Stimulated activated CD8-positive, alpha-beta memory T cell treated with anti-CD3 and anti-CD28 coated beads, Interleukin-7, amount 100 ng/mL, for 4 hours (primary cell): ENCODE measurements around the gene PI4K2B.
"Not testable (repeated sequence)": the region's sequence is repeated elsewhere in the genome, so short reads cannot be mapped to it uniquely, and the experiment has no call there.

Experiments
- DNase-seq, 2 donors: peaks; one replicate each; pipeline ENCODE4 v3.0.0-alpha.2; 2020; ENCODE audit warnings: low read depth in 2 of 2

Gene PI4K2B

DNA sequence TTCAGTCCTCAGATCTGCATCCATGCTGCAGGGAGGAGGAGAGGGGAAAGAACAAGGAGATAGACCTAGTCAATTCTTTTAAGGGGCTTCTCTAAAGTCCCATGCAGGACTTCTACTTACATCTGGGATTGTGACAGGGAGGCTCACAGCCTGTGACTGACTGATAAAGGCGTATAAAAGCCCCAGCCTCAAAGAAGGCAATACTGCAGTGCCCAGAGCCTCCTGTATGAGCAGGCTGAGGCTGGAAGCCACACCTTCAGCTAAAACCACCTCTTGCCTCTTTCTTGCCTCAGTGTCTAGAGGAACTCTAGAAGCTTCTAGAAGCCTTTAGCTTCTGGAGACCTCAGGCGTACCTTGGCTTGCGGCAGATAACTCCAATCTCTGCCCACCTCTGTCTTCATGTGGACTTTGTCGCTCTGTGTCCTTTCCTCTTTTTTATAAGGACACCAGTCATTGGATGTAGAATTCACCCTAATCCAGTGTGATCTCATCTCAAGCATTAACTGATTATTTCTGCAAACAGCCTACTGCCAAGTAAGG, 72.8 kb downstream of the PI4K2B start:
- no peak for DNase-seq

DNA sequence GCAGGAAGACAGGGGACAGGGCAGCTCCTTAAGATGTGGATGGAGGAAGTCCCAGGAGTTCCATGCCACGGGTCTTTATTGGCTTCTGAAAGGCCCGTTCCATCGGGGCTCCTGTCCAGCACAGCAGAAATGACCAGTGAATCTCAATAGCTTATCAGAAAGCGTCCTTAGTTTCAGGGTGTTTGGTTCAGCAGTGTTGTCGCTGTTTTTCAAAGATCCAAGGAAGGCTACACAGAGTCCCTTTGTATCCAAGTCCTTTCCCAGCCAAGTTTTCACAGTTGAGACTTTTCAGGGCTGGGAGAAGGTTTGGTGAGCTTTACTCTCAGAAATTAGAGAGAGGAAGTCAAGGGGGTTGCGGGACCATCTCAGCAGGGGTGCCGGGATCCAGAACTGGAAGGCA, 73.8 kb downstream of the PI4K2B start:
- no peak for DNase-seq

DNA sequence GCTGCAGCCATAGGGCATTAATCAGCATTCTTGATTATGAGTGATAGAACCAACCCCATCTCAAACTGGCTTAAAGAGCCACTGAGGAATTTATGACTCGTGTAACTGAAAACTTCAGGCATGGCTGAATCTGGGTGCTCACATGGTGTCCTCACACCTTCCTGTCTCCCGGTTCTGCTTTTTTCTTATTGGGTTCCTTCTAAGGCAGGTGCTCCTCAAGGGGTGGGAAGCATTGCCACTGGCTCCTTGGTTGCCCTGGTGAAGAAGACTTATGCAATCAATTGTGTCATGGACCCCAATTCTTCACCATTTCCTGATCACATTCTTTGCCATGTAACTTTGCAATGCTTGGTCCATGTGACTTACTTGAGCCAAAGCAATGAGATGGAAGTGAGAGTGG, 74.5 kb downstream of the PI4K2B start:
- DNase-seq: no peak

DNA sequence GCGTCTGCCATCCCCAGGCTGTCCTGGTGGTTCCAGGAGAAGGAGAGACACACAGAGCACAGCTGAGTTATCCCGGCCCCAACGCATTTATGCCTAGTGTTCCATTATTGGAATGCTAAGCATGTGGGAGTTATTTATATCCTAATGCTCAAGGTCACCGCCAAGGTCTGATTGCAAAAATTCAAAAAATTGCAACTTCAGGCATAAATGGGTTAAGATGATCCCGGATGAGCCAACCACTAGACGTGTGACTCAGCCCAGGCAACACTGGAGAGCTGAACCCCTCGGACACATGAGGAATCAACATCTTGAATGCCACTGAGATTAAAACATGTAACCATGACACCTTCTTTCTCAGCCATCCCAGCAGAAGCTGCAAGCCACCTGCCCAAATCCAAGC, 74.9 kb downstream of the PI4K2B start:
- DNase-seq: no peak

DNA sequence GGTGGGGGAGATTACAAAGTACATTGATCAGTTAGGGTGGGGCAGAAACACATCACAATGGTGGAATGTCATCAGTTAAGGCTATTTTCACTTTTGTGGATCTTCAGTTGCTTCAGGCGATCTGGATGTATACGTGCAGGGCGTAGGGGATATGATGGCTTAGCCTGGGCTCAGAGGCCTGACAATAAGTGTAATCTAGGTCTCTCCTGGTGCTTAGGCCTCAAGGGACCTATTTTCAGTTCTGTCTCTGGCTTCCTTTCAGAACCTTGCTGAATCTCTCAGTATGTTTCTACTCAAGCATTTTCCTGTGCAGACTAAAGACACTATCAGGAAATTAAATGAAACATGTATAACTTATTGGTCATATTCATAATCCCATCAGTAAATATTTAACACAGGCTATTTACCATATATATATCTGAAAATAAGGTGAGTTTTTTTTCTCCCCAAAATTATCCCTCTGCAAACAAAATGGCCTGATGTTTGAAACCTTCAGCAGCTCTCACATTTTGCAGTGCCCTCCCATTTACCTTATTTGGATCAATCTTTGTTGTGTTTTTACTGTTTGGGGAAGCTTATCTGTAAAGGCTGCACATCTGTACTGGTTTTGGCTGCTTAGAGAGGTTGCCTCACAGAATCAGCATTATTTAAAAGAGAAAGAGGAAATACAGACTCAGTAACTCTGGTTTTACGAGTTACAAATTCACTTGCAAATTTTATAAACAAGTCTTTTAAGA, 76.4 kb downstream of the PI4K2B start:
- DNase-seq: no peak

DNA sequence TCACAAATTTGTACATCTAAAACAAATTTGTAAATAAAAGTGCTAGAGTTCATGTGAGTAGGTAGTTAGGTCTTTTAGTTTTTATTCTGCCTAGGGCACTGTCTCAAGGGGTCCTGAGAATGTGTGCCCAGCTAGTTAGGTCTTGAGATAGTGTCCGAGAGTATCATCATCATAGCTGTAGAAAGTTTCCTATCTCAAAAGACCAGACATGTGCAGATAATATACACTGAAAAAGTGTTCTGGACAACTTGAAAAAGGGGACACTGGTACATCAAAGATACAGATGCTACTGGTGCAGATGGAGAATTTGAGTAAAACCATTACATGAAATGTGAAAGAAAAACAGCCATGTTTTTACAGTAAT, 77.0 kb downstream of the PI4K2B start:
- no peak for DNase-seq

DNA sequence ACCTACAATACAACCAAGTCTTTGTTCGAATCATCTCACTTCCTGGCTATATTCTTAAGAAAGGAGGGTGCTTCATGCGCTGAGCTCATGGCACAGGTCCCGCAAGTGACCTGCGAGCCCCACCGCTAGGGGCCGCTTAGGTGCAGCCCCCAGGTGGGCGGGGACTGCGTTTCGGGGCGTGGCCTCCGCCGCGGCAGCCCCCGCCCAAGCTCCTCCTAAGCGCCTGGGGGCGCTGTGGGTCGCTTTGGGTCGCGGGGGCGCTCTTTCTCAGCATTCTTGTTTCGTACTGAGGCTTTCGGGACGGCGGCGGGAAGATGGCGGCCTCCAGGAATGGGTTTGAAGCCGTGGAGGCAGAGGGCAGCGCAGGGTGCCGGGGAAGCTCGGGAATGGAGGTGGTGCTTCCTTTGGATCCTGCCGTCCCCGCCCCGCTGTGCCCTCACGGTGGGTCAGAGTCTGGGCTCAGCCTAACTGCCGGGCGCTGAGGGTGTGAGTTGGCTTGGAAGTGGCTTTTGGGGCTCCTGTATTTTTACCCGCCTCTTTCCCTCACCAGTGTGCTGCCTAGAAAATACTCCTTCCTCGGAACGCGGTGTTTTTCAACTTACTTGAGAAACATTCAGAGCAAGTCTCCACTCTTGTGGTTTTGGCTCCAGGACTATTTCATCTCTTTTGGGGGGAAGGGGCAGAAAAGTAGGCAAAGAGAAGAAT, 78.8 kb downstream of the PI4K2B start, which contains the start of gene ZCCHC4:
Gene ZCCHC4, plus strand, starts transcription at position 279 of the 705 bp plus-strand sequence. Its CDS starts 36 bp downstream, at position 315.
- DNase-seq: peak; percentile 83 to 85

DNA sequence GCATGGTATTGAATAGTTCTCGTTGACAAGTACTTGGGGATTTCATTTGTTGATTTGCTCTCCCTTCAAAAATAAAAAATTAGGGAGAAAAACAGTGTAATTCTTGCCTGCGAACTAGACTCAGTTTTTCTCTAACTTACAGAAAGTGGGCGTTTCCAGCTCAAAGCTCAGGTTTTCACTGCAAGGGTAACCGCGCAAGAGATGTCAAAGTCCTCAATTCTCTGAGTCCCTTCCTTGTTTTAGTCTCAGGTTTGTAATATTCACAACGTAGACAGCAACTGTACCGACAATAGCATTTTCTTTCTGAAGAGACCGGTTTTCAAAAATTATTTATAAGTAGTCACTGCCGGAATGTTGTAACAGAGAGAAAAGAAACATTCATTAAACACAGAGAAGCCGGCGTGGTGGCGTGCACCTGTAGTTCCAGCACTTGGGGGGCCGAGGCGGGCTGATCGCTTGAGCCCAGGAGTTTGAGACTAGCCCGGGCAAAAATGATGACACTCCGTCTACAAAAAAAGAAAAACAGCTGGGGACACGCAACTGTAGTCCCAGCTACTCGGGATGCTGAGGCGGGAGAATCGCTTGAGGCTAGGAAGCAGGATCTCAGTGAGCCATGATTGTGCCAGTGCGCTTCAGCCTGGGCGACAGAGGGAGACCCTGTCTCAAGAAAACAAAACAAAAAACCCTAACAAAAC, 79.5 kb downstream of the PI4K2B start:
- no peak for DNase-seq

DNA sequence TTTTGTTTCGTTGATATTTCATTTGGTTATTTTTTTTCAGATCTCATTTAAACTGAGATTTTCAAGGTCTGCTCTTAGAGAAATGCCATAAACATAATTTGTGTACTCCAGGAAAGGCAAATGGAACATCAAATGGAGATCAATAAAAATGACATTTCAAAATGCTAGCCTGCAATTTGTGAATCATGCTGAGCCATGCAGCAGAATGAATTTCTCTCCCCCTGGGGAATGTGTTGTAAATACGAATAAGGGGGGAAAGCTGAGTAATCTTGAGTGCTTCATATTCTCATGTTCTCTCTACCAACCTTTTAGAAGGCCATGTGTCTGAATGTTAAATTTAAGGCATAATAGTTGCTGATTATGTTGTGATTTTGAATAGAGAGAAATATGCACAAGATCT, 86.5 kb downstream of the PI4K2B start:
- no peak for DNase-seq

DNA sequence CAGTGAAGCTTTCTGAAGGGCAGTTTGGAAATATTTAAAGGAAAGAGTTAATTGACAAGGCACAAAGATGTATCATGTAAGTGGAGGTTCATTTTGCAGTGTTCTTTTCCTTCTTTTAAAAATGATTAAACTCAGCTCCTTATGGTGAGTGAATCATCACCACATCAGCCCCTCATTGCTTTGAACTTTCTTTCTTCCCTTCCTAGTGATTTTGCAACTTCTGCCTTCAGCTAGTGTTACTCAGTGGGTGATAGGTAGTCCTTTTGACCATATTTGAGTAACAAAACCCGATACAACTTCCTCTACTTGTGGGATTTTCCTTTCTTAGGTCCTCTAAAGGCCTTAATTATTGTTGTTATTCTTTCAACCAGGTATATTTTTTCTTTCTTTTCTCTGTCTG, 86.9 kb downstream of the PI4K2B start:
- no peak for DNase-seq

DNA sequence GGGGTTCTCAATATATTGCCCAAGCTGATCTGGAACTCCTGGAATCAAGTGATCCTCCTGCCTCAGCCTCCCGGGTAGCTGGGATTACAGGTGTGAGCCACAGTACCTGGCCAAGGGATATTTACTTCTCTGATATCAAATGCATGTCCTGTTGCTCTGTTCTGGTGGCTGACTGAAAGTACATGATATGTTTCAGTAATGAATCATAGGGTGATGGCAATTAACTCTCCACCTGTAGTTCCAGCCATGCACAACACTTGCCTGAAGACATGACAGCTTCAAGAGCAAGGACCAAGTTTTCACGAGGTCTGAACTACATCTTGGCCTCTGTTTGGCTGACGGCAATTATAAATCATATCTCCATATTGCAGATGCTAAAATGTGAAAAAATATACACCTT, 87.9 kb downstream of the PI4K2B start:
- DNase-seq: no peak

DNA sequence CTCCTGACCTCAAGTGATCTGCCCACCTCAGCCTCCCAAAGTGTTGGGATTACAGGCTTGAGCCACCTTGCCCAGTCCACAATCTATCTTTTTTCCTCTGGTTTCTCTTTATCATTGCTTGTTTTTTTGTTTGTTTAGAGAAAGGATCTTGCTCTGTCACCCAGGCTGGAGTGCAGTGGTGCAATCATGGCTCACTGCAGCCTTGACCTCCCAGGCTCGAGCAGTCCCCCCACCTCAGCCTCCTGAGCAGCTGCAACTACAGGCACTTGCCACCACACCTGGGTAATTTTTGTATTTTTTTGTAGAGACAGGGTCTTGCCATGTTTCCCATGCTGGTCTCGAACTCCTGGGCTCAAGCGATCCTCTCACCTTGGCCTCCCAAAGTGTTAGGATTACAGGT, 94.6 kb downstream of the PI4K2B start:
- DNase-seq: not testable (repeated sequence)
